Inferior parietal cortex (tissue), 1 donor: ENCODE measurements around the gene HLA-DRB5.
"Not testable (repeated sequence)": the region's sequence is repeated elsewhere in the genome, so short reads cannot be mapped to it uniquely, and the experiment has no call there.

Experiments
- DNase-seq: peaks from one replicate; pipeline ENCODE4 v3.0.0-alpha.2; 2016; ENCODE audit errors: extremely low spot score

HLA-DRB5 gene

DNA sequence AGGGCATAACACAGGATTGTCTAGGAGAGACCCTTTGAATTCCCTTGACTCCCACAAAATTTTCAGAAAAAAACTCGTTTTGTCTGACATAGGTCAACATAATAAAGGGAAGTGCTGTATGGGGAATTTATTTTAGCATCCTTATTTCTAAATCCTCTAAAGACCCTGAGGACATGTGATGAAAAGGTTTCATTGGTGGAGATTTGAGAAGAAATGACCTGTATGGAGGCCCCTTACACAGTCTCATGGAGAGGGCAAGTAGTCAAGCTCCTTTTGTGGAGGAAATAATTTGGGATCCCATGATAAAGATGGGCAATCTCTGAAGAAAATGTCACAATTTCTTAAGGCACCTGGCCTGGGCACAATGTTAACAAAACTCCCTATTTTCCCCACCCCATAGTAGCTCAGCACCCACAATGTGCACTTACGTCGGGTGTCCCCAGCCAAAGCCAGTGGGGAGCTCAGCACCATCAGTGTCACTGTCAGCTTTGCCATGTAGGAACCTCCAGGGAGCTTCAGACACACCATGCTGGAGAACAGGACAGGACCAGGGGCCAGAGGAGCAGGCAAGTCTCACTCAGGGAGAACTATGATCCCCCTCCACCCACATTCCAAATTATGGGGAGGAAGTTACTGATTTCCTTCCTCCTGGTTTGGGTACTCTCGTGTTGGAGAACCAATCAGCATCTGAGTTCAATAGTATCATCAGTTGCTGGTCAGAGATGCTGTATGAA, at the start of gene HLA-DRB5:
Gene HLA-DRB5 (minus strand): TSS at position 591 of the 734 bp plus-strand sequence. CDS start 63 bp downstream, at position 528.
- peak; percentile 3 for DNase-seq

DNA sequence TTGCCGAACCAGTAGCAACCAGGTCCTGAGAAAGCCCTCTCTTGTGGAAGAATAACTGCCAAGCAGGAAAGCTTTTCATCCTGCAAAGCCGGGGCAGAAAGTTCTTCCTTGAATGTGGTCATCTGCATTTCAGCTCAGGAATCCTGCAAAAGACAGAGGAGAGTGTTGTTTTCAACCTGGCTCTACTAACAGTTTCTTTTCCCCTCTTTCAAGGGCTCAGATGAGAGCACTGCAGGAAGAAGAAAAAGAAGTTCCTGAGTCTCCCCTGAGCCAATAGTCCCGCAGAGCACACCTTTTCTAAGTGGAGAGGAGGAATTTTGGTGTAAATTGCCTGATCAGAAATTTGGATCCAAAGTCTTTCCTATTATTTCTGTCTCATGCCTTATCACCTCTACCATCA, 48.9 kb upstream of the HLA-DRB5 start:
- no peak for DNase-seq

GRCh38 chr6:32577493-32577892, 47.4 kb upstream of the HLA-DRB5 start:
- not testable (repeated sequence) for DNase-seq

DNA sequence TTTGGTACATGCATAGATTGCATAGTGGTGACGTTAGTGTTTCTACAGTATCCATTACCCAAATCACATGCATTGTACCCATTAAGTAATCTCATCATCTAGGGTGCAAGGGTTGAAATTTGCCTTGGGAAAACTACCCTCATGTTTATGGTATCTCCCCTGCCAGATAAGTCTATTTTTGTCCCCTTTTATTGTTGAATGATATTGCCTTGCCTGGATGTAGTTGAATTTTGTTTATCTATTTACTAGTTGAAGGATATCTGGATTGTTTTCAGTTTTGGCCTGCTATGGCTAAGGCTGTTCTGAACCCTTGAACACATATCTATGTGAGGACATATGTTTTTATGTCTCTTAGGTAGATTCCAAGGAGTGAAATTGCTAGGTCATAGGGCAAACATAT, 46.2 kb upstream of the HLA-DRB5 start:
- no peak for DNase-seq

- no peak for DNase-seq
Observed at GRCh38 chr6:32570363-32570905, 40.3 kb upstream of the HLA-DRB5 start.

DNA sequence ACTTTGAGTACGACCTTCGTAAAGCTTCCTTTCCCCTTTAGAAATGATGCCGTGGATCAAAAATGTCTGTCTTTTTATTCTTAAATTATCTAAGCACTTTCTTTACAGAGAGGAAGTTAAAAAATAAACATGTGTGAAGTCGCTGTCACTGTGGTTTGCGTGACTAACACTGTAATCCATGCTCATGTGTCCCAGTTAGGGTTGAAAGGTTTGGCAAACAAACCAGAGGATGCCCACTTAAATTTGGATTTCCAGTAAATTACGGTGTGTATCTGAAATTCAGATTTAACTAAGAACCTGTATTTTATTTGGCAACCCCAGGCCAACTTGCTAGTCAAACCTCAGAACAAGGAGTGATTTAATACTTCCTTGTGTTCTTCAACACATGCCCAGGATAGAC, 38.5 kb upstream of the HLA-DRB5 start:
- DNase-seq = no peak

- no peak for DNase-seq
Observed at GRCh38 chr6:32566957-32567356, 36.9 kb upstream of the HLA-DRB5 start.

GRCh38 chr6:32565511-32565910, 35.4 kb upstream of the HLA-DRB5 start:
- DNase-seq = no peak

GRCh38 chr6:32562940-32563339, 32.9 kb upstream of the HLA-DRB5 start:
- DNase-seq = no peak

DNA sequence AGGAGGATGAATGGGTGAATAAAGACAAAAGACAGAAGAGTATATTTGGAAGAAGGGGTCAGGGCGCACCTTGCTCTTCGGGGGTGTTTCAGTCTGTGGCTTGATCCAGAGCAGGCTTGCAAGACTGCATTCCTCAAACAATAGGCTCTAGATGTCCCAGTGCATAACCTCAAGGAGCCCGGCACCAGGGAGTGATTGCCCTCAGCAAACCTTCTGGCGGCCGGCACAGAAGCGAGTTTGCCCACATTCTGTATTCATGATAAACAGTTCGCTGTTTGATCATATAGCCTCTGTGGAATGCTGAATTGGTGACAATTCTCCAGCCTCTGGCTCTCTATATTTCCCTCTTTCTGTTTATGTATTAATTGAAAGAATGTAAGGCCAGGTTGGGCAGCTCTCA, 29.7 kb upstream of the HLA-DRB5 start:
- no peak for DNase-seq

GRCh38 chr6:32558426-32559057, 28.5 kb upstream of the HLA-DRB5 start:
- DNase-seq = no peak

- DNase-seq = no peak
Observed at GRCh38 chr6:32554116-32554965, 24.3 kb upstream of the HLA-DRB5 start.

DNA sequence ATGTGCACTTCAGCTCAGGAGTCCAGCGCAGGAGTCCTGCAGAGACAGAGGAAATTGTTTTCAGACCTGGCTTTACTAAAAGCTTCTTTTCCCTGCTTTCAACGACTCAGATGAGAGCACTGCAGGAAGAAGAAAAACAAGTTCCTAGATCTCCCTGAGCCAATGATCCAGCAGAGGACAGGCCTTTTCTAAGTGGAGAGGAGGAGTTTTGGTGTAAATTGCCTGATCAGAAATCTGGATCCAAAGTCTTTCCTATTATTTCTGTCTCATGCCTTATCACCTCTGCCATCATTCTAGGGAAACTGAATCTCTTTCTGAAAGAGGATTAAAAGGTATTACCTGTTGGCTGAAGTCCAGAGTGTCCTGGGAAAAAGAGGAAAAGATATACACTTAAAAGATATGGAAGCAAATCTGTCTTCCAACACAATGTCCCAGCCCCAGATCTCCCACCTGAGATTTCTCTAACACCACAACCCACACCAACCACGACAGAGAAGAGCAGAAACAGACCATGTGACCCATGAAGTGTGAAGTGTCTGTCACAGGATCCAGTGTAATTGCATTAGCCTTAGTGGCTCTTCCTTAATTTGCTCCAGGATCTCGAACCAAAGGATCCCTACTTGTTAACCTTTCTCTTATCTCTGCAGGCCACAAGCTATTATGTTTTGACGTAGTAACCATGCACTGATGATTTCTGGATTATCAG, 23.1 kb upstream of the HLA-DRB5 start:
- no peak for DNase-seq

DNA sequence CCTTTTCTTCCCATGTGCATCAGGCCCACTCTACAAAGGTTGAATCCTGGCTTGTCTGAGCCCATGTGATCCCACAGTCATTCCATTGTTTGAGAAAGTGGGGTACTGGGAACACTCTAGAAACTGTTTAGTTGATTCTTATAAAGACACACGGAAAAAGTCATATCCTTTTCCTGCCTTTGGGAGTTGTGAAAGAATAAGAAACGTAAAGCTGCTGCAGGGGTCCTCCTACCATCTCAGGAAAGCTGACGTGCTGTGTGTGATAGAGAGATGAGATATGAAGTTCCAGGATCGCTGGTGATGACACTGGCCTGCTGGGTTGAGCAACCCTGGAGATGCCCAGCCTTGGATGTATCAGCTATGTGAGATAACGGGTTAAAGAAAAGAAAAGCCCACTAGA, 21.3 kb upstream of the HLA-DRB5 start:
- no peak for DNase-seq

- no peak for DNase-seq
Observed at GRCh38 chr6:32539839-32540238, 9.8 kb upstream of the HLA-DRB5 start.

GRCh38 chr6:32530431-32530793, 325 bp upstream of the HLA-DRB5 start:
- not testable (repeated sequence) for DNase-seq

DNA sequence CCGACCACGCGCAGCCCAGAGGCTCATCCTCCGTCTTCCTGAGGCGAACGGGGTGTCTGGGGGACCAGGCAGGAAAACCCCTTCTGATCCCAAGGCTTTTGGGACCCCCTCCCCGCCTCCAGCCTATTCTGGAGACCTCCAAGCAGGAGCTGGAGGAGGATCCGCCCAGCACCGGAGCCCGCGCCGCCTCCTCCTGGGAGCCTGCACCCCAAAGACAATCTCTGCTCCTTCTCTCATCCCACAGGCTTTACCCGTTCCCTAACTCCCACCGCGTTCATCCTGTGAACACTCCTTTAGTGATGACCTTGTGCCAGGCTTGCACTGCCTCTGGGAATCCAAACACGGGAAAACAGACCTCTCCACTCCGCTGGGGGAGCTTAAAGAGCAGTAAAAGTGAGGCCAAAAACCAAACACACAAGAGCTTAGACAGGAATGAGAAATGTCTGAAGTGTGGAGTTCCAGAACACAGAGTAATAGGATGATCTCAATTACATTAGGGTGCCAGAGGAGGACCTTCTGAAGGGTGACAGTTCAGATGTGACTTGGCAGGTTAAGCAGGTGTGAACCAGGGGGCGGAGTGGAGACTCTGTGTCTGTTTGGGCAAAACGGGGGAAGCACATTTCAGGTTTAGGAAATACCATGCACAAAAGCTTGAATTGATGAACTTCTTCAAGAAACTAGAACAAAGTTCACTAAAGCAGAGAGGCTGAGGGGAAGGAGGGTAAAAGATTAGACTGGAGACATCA, 7.6 kb downstream of the HLA-DRB5 start:
- no peak for DNase-seq

DNA sequence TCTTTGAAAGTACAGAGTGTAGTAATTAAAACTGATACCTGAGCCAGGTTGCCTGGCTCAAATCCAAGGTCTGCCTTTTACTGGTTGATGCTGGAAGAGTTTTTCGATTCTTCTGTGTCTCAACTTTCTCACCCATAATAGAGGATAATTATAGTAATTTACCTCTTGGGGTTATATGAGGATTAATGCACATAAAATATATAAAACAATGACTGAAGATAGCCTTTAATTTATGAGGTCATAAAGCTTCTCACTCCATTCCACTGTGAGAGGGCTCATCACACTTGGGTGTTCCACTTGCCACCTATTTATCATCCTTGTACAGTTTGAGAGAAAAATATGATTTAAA, 10.2 kb downstream of the HLA-DRB5 start:
- no peak for DNase-seq

DNA sequence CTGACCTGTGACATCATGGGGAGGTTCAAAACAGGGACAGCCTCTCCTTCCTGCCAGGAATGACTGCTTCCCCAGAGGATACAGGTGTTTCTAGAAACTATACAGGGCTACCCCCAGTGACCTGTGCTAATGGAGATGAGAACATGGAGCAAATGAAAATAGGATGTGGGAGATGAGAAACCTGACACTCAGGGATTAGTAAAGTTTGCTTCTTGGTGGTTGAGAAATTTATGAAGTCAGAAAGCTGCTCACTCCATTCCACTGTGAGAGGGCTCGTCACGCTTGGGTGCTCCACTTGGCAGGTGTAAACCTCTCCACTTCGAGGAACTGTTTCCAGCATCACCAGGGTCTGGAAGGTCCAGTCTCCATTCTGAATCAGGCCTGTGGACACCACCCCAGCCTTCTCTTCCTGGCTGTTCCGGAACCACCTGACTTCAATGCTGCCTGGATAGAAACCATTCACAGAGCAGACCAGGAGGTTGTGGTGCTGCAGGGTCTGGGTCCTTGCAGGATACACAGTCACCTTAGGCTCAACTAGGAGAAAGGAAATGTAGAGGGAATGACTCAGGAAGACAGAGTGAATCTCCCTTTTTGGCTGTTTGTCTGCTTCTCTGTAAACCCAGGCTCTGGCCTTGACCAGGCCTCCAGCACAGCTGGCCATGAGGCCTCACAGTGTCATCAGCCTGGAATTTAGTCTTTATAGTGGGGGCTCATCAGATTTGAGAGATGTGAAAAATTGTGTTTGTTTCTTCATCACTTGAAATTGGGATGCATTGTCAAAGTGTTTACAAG, 10.8 kb downstream of the HLA-DRB5 start:
- DNase-seq = no peak
